GM18499 (cell line): ENCODE results near the gene ADNP.
A peak's percentile ranks its signal among the peaks of the same experiment; 100 is the strongest.

Source experiments
- ATAC-seq: cut with Tn5 transposase; IDR thresholded peaks from one replicate; pipeline ENCODE4 v1.9.1; 2021; ENCODE audit warnings: moderate number of reproducible peaks; ENCODE audit not compliant: insufficient read depth, unreplicated experiment

ADNP gene

DNA sequence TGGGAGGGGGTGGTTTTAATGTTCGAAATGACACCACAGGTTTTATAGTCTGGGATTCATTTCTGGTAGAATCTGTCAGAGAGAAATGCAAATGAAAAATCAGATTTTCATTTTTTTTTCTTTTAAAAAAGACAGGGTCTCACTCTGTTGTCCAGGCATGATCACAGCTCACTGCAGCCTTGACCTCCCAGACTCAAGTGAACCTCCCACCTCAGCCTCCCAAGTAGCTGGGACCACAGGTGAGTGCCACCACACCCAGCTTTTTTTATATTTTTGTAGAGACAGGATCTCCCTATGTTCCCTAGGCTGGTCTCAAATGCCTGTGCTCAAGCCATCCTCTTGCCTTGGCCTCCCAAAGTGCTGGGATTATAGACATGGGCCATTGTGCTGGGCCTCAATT is 2.4 kb upstream of the ADNP start:
- ATAC-seq, result no peak

DNA sequence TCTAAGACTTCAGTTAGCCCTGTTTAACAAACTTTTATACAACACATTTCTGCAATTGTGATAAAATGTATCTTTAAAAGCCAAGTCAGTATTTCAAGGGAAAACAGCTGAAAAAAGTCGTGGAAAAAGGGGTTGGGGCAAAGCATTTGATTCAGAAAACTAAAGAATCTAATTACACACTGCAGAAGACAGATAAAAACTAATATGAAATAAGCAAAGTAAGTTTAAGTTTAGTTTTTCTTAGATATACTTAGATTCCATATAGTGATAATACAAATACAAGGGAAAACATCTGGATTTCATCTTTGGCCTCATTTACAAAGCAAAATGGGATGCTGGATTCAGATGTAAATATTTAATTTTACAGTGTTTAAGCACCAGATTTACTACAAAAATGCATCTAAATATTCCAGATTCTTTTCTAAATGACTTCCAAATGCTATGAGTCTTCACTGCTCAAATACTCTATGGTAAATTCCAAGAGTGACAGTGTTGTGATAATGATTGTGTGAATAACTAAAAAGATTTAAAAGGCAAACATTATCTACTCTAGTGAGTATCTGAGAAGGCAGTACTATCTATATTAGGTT is 1.5 kb upstream of the ADNP start:
- ATAC-seq, result no peak

DNA sequence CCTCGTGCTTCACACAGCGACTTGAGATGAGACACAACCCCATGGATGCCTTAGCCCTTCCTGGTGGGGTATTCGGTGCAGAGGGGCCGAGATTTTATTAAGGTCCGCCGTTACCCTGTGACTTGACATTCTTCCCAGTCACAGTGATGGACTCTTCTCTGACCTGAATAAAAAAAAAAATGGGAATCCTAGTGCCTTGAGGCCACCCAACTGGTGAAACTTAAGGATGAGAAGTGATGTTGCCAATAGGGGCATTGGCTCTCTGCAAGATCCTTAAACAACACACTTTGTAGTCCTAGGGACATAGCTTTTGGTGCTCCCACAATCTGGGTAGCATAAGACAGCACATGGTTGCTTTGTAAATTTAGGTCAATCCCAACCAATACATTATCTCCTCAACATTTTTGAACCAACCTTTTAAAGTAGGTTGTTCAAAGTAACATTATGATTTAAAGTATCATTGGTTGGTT is 814 bp upstream of the ADNP start:
- ATAC-seq, result no peak

DNA sequence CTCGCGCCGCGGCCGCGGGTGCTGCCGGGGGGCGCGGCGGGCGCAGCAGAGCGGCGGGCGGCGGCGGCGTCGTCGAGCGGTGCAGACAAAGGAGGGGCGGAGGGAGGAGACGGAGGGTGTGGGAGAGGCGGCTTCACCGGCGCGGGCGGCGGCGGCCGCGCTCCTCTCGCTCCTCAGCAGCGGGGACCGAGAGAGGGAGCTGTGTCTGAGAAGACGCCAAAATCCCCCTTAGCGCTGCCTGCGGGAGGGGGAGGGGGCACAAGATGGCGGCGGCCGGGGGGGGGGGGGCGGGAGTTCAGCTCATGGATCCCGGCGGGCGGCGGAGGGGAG is 296 bp downstream of the ADNP start:
- ATAC-seq, result peak; percentile 8

DNA sequence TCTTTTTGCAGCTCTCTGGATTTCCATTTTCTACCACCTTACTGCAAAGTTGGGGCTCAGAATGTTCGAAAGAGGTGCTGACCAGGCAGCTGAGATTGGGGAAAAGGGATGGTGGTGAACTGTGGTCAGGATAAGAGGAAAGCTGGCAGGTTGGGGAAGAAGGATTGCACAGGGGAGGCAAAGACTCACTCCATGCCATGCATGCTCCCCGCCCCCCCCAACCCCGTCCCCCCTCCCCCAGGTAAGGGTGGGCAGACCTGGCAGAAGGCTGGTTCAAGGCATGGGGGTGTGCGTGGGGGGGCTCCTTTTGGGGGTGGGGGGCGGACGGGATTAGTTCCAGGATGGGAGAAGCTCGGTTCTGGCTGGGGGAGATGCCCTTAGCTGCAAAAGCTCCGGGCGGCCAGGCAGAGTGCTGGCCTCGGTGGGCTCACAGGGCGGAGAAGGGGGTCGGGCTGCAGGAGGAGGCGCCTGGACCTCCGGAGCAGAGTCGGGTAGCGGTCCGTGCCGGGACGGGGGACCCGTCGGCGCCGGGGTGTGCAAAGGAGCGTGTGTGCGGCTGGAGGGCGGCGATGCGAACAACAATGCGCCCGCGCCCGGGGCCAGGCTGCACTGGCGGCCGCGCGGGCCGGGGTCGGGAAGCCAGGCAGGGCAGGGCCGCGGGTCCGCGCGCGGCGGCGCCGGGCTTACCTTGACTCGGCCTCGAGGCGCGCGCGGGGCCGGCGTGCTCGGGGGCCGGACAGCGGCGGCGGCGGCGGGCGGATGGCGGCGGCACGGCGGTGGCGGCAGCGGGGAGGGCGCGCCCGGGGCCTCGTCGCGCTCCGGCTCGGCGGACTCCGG is 880 bp downstream of the ADNP start:
- no peak for ATAC-seq

DNA sequence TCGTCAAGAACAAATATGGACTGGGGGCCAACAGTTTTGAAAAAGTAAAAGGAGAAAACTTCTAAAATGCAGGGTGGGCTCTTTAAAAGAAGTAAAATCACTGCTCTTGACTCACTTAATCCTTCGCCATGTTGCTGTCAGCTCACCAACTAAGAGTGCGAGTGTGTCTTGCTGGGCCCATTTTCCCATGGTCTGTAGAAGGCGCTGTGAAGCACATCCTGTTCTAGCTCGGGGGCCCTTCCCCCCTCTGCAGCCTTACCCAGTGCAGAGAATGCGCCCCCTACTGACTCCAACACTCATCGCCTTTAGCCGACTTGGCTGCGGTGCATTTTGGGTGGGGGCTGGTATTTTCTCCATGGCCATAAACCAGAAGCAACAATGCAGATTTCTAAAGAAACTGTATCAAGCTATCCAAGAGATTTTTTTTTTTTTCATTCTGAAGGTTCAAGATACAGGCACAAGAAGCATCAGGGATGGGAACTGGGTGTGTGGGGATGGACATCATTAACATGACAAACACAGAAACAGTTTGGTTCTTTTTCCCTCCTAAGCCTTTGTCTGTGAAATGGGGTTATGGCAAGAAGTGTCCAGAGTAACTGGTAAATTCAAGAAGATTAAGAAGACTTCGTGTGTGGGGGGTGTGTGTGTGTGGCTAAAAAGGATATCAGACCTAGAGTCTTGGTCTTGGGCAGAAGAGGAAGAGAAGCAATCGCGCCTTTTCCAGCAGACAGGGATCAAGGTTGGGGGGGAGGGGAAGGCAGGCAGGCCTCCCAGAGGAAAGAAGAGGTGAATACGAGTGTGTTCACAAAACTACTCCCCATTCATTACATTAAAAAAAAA is 1.7 kb downstream of the ADNP start:
- ATAC-seq, result peak; percentile 45

DNA sequence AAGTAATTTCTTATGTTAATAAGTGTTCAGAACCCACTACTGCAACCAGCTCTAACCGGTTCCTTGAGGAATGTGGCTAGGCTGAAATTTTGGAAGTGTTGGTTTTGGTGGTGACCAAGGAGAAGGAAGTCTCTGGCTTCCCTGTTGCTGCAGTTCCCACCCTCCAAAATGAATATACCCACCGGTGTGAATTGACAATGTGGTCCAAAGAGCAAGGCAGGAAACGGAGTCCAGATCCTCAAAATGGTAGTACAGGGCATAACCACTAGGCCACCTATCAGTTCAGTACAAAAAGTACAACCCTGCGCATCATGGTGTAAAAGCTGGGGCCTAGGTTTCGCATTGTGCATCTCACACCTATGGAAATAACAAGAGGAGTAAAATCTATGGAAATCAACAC is 2.8 kb downstream of the ADNP start:
- ATAC-seq, result no peak

DNA sequence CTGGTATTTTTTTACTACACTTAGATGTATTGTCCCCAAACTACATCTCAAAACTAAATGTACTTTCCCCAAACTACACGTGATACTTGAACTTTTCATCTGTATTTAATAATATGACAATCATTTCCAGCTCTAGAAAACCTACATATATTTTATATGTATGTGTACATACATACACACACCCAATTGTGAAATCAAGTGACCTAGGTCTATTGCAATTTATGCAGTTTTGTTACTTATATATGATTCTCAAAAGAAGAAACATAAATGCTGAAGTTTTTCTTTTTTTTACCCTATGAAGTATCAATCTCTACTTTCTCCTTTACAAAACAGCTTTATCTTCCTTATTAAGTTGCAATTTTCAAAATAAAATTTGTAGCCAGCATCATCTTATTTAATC is 4.7 kb downstream of the ADNP start:
- ATAC-seq, result no peak

DNA sequence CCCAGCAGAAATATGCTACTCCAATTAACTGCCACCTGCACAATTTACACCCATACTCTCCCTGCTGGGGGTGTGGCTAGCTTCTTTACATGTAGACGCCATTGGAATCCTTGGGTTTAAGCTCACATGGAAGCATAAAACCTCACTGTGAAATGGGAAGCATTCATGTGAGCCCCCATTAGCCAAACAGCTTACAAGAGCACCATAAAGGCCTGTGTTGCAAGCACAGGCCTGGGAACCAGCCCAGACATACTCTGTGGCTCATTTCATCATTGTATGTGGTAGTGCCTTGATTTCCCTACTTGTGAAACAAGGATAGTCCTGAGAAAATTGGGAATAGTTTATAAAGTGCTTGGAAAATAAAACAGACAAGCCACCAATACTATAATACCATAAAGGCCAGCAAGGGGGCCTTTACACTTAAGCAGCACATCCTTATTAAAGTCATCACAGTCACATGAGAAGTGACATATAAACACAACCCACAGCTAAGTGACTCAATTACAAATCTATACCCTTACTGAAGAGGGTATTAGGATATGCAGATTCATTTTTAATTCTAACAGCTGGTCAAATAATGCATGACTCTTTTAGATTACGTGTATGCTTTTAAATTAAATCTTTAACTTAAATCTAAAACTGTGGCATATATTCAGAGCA is 6.8 kb downstream of the ADNP start:
- no peak for ATAC-seq

DNA sequence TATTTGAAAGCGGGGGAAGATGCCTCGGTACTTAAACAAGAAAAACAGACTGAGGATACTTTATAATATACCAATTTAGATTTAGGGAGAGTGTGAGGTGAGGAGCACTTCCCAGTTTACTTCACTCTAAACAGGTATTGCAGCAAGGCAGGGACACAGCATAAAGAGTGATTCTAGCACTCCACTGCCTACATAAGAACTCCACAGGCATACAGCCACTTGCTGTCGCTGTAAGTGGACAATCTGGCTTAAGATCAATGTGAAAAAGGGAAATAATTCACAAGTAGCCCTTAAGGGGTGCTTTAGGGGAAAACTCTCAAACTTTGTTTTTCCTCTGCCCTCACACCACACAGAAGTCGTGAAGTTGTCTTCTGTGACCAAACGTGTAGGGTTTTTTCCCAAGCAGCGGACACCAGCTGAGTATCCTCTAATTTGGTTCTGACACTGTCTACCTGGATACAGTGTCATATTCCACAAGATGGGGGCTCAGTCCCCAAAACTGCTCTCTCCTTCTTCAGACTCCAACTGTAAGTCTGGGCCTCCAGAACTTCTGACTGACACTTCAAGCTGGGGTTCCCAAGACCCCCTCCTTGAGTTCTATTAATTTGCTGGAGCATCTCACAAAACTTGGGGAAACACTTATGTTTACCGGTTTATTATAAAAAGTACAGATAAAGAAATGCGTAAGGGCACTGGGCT is 9.3 kb downstream of the ADNP start:
- no peak for ATAC-seq

DNA sequence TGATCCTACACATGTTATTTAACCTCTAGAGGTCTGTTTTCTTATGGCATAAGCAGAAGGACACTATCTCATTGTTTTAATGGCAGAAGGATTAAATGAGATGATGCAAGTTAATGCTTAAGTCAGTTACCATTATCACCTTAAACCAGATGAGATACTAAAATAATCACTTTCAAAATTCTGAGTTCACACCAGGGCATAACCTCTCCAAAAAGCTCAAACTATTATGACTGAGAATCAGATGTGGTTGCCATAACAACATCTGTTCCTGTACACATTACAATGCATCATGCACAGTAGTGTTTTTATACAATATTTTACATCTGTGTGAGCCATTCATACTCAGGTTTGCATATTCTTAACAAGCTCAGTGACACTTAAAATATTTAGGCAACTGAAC is 10.2 kb downstream of the ADNP start:
- peak; percentile 41 for ATAC-seq

DNA sequence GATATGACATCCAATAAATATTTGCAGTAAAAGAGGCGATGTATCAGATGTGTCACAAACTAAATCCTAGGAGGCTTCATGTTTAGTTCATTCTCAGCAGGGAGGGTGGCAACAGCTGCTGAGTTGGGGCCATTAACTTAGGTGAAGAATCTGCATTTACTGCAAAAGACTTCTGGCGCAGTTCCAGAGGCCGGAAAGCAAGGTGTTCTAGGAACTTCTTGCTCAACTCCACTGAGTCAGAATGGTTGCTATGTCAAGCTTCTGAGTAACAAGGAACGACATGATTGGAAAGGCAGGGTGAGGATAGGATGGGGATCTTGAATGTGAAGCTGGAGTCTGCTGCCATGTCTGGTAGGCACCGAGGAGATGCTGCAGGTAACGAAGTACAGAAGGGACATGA is 11.7 kb downstream of the ADNP start:
- ATAC-seq, result no peak

DNA sequence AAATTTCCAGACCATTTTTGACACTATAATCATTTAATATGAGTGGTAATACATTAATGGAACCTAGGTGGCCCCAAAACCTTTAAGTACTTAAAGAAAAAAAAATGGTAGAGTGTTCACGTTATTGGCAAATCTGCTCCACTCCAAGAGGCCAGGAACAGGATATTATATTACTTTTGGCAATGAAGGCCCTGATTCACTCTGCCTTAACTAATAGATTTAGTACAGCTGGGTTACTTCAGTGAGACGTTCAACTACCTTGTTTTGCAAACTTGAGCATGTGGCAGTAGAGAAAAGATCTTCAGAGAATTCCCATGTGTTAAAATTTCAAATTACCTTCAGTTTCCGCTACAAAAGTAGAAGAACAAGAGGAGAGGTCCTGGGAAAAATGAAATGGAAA is 12.8 kb downstream of the ADNP start:
- ATAC-seq, result no peak

DNA sequence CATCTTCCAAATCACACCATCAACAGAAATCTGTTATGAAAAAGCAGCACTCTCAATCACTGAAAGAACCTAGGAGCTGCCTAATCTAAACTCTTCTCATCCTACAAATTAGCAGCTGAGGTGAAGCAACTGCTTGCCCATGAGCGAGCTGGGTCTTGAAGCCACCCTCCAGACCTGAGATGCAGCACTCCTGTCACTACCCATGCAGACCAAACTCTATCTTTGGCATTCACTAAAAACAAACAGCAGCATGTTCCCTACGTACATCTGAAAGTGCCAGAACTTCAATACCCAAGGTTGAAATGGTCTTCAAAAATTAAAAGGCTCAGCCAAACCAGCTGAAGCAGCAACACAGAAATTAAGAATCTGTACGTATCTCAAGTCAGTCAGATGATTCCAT is 14.3 kb downstream of the ADNP start:
- no peak for ATAC-seq

DNA sequence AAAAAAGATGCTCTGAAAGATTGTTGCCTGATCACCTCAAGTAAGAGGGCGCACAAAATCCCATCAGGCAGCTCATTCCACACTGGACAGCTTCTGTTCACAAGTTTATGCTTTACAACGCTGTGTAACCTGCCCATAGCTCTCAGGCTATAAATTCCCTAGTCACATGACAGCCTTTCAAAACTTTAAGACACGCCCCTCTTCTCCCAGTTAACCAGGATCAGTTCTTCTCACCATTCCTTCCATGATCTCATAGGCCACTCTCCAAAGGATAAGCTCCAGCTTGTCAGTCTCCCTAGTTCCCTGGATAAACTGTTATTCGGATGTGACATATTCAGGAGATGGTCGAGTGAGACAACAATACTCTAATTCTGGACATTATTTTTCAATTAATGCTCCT is 15.0 kb downstream of the ADNP start:
- ATAC-seq, result no peak

DNA sequence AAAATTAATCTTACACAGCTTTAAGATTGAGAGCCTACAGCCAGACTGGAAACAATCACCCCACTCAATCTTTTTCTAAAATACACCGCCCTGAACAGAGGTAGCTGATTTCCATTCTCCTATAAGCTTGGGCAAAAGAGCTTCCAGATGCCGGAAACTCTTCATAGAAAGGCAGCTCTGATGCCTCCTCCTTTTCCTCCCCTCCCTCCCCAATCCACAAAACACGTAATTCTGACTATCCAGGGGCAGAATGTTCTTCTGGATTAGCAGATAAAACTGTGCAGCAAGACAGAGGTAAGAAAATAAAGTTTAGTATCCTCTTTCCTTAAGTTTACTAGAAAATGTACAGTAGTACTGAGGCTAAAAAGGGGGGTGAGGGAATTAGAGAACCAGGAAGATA is 15.8 kb downstream of the ADNP start:
- no peak for ATAC-seq

DNA sequence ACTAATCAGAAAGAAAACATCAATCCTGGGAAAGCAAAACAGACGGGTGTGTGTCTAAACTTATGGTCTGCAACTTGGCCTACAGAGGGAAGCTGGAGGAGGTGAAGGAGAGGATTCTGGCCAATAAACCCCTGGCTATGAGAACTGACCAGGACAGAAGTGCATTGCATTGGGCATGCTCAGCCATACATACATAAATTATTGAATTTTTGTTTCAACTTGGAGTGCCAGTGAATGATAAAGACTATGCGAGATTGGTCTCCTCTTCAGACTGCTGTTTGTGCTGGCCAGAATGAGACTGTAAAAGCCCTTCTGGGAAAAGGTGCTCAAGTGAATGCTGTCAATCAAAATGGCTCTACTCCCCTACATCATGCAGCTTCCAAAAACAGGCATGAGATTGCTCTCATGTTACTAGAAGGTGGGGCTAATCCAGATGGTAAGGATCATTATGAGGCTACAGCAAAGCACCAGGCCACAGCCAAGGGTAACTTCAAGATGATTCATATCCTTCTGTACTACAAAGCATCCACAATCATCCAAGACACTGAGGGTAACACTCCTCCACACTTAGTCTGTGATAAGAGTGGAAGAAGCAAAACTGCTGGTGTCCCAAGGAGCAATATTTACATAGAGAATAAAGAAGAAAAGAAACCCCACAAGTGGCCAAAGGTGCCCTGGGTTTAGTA is 17.4 kb downstream of the ADNP start:
- no peak for ATAC-seq

DNA sequence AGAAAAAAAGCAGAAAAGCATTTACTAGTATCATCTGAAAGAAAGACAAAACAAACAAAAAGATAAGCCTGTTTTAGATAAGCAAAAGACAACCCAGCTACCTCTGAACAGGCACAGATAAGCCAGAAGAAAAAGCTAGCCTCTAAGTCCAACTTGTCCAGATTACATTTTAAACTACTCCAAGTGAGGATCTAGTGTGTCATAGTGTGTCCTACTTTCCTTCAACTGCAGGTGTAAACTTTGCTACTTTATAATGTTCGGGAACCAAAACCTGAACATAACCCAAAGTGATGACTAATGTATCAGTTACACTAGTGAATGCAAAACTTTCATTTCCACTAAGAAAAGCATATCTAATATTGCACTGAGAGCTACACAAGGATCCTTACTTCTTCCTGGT is 19.5 kb downstream of the ADNP start:
- no peak for ATAC-seq

DNA sequence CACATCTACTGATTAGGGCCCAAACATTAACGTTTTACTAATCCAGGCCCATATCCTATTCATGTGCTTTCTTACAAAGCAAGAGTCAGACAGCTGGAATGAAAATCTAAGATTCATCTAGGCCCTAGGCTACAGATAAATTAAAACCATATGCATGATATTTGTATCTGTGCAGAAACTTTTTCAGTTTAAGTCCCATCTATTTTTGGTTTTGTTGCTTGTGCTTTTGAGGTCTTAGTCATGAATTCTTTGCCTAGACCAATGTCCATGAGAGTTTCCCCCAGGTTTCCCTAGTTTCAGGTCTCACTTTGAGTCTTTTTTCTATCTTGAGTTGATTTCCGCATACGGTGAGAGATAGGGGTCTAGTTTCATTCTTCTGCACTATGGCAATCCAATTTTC is 20.2 kb downstream of the ADNP start:
- no peak for ATAC-seq

DNA sequence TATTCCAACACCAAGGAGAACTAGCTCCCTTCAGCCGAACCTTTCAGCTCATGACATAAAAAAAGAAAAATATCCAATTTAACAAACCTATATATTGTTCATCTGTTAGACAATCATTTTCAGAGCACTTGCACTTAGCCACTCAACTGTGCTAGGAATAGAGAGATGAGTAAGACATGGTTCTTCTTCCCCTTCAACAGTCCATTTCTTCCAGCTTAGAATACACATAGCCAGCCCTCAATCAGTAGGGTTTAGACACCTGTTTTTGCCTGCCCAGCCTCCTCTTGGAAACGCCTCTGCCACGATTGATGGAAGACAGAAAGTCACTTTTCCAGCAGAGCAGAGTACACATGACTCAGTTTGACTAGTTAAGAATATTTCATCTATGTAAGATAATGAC is 21.8 kb downstream of the ADNP start:
- ATAC-seq, result no peak
